Non-pigmented ciliary epithelial cell (primary cell): ENCODE results near the gene DIP2C.
"Not testable (repeated sequence)": the region's sequence is repeated elsewhere in the genome, so short reads cannot be mapped to it uniquely, and the experiment has no call there.

Experiments used
- DNase-seq: peaks from one replicate; pipeline ENCODE4 v3.0.0-alpha.2; 2010; ENCODE audit warnings: low read depth

Gene DIP2C

DNA sequence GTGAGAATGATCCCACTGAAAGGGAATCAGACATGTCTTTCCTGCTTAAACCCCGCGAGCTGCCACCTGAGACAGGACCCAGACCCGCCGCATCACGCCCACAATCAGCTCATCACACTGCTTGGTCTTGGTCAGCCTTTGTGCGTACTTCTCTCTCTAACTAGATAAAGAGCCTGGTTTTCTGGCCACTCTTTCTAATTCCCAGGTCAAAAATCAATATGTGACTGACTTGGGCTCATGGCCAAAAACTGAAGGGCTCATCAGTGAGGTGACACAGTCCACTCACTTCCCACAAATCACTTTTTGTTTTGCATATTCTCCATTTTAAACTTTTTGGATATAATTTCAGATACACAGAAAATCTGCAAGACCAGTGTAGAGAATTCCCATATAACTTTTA, 247.3 kb downstream of the DIP2C start:
- DNase-seq = no peak

DNA sequence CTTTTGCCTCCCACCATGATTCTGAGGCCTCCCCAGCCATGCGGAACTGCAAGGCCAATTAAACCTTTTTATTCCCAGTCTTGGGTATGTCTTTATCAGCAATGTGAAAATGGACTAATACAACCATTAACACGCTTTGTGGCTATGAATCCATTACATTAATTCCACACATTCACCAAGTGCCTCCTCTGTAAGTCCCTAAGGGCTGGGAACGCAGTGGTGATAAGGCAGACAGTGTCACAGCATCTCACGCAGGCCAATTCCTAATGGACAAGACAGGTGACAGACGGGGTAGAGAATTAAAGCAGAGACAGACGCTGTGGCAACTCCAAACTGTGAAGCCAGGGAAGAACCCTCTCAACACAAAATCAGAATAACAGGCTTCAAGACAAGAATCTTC, 247.8 kb downstream of the DIP2C start:
- DNase-seq = no peak

DNA sequence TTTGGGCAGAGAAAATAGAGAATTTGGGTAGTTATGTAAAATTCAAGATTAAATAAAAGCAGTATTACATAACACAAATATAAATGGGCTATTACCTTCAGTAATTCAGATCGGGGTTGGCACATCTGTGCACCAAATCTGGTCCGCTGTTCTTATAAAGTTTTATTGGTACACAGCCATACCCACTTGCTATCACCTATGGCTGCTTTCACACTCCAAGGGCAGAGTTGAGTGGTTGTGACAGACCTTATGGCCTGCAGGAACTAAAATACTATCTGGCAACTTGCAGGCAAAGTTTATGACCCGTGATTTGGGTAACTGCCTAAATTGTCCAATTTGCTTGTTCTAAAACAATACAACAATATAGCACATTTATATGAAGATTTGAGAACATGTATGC, 249.3 kb downstream of the DIP2C start:
- DNase-seq = no peak

DNA sequence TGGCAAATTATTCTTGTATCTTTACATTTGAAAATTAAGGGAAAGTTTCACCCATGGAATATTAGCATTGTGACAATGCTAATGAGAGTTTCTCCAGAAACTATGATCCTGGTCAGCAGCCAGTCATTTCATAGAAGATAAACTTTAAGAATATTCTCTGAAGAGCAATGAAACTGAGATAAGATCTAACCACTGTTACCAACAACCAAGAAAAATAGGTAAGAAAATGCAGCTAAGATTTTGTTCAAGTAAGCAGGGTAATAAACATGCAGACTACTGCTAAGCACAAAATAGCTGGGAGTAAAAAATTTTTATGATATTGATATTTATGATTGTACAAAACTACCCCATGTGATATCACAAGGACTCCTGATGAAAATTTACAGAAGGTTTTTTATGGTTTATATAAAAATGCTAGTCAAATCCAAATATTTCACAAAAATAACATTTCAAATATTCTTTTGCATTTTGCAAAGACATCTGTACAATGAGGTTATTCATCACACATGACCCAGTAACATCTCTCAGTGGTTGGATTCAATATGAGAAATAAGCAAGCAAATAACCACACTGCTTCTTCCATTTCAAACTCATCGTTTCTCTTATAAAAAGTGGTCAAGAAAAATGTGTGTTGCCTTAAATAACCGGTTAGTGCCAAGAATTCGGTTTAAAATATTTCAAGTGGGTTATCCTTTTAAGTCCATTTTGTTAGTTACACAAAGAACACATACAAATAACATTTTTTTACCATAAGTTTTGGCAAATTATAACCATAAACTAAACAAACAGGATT, 251.6 kb downstream of the DIP2C start:
- DNase-seq = no peak

DNA sequence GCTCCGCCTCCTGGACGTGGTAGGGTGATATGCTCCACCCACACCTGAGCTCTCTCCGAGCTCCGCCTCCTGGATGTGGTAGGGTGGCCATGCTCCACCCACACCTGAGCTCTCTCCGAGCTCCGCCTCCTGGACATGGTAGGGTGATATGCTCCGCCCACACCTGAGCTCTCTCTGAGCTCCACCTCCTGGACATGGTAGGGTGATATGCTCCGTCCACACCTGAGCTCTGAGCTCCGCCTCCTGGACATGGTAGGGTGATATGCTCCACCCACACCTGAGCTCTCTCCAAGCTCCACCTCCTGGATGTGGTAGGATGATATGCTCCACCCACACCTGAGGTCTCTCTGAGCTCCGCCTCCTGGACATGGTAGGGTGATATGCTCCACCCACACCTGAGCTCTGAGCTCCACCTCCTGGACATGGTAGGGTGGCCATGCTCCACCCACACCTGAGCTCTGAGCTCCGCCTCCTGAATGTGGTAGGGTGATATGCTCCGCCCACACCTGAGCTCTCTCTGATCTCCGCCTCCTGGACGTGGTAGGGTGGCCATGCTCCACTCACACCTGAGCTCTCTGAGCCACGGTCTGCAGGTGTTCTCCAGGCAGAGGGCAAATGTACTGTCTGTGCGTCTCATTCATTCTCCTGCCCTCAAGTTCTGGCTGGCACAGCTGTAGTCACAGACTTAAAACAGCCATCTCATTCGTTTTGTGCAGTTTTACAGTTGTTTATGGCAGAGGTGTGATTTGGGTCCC, 252.4 kb downstream of the DIP2C start:
- no peak for DNase-seq

DNA sequence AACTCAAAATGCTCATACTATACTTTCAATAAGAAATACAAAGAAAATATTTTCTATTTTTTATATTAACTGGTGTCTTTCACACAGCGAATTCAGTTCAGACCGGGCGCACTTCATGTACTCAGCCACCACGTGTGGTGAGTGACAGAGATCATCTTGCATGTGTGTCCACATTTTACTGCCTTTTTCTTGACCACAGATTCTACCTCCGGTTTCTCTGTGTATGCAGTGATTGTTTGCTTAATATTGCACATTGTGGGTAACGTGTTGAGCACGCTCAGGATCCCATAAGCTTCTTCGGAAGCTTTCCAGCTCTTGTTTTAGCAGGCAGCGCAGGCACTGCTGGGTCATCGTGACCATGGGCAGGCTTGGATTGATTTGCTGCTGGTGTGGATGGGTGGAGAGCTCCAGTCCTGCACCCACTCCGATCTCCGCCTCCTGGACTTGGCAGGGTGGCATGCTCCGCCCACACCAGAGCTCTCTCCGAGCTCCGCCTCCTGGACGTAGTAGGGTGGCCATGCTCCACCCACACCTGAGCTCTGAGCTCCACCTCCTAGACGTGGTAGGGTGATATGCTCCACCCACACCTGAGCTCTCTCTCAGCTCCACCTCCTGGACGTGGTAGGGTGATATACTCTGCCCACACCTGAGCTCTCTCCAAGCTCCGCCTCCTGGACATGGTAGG, 253.3 kb downstream of the DIP2C start:
- no peak for DNase-seq

DNA sequence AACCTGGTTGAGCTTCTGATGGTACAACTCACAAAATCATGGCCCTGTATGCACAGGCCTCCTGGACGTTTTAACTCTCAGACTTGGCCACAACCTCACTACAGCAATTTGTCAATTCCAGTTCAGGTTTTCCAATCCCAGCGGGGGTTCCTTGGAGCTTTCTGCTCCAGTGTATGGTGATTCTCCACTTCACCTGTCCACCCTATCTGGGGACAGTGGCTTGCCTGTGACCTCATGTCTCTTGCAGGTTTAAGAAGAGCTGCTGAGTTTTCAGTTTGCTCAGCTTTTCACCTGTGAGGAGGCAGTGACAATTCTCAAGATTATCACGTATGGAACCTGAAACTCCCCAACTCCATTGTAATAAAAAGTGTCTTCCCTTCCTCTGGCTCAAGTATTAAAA, 254.1 kb downstream of the DIP2C start:
- DNase-seq = no peak

DNA sequence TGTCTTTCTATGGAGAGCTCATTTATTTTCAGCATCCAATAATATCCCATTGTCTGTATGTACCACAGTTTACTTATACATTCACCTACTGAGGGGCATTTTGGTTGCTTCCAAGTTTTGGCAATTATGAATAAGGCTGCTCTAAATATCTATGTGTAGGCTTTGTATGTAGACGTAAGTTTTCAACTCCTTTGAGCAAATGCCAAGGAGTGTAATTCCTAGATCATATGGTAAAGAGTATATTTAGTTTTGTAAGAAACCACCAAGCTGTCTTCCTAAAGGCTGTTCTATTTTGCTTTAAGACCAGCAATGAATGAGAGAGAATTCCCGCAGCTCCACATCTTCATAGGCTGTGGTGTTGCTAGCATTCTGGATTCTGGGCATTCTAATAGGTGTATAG, 259.8 kb downstream of the DIP2C start:
- no peak for DNase-seq

DNA sequence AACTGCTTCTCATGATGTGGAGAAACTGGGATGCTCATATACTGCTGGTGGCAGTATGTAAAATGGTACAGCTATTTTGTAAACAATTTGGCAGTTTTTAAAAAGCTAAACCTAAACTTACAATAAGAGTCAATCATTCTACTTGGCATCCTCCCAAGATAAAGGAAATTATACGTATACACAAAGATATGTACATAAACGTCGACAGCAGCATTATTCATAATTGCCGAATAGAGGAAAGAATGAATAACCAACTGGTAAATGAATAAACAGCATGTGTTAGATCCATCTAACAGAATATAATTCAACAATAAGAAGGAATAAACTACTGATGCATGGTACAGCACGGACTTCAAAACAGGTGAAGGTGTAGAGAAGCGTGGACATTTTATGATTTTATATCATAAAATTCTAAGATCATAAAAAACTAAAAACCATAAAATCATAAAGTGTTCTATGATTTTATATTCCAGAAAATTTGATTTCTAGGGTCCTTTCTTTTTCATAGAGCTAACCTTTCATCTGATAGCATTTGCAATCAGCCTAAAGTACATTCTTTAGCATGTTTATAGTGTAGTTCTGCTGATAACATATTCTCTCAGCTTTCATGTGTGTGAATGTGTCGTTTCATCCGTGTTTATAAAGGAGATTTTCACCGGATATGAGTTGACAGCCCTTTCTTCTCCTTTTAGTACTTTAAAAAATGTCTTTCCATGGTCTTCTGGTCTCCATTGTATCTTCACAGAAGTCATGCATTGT, 261.5 kb downstream of the DIP2C start:
- DNase-seq = no peak

DNA sequence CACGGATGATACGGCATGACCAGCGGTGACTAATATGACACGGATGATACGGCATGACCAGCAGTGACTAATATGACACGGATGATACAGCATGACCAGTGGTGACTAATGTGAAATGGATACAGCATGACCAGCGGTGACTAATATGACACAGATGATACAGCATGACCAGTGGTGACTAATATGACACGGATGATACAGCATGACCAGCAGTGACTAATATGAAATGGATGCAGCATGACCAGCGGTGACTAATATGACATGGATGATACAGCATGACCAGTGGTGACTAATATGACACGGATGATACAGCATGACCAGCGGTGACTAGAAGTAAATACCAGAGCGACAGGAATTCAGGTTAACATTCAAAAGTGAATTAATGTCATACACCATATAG, 264.1 kb downstream of the DIP2C start:
- not testable (repeated sequence) for DNase-seq

DNA sequence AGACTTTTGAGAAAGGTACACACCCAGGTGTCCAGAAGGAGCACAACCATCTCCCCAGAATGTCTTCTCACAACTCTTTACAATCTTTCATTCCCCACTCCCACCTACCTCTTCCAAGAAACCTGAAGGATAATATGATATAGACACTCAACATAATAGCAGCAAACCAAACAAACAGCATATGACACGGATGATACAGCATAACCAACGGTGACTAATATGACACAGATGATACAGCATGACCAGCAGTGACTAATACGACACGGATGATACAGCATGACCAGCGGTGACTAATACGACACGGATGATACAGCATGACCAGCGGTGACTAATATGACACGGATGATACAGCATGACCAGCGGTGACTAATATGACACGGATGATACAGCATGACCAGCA, 264.7 kb downstream of the DIP2C start:
- not testable (repeated sequence) for DNase-seq

DNA sequence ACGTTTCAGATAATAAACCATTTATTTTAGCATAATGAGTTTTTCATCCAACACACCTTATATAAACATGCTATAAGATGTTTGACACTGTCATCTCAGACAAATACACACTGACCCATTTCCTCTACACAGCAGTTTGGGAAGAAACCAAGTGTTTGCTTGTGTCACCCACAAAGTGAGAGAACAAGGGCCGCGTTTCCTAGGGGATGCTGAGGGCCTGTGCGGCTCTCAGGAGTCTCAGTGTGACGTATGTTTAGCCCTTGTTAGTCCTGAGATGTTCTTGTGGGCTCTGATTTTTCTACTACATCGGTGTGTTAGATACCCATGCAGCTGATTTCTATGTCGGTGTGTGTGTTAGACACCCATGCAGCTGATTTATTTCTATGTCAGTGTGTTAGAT, 266.3 kb downstream of the DIP2C start:
- DNase-seq = no peak

DNA sequence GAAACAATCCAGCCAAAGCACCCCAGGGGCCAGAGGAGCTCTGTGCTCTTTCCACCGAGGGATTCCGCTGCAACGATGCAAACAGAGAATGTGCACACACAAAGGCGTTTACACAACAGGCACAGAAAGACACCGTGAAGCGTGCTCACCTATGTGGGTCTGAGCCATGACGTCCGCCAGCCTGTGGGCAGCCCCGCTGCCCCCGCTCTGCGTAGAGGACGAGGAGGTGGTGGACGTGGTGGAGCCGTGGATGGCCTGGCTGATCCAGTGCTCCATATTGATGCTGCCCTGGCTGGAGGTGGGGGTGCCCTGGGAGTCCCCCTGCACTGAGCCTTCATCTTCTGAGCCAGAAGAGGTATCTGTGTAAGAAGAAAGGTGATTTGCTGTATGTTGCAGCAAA, 266.8 kb downstream of the DIP2C start:
- no peak for DNase-seq

DNA sequence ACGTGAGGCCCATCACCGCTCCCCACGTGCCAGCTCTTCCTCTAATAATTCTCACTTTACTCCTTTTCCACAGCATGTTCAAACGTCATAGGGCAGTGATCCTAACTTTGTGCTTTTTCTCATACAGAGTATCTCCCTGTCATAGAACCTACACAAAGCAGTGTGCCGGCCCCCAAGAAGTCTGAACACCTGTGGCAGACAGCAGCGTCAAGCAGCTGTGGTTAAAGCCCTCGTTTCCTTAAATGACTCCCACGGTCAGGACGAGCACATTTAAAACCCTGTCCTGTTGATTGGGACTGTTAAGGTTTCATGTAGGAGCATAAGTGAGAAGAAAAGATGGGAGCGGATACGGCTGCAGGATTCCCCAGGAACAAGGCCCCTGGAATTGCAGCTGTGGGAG, 267.2 kb downstream of the DIP2C start:
- no peak for DNase-seq

DNA sequence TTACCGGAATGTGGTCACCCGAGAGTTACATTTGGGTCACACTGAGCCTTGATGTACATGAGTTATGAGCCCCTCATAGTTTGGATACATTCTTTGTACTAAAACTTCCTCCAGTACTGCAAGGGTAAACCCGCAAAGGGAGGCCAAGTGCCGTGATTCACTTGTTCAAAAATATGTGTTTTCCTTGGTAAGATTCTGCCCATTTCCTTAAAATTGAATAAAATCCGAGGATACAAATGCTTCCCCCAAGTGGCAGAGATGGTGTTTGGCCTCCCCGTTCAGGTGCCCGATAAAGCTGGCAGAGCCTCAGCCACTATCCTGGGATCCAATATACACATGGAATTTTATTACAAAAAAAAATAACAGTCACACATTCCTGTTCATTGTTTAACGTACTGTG, 268.3 kb downstream of the DIP2C start:
- no peak for DNase-seq

DNA sequence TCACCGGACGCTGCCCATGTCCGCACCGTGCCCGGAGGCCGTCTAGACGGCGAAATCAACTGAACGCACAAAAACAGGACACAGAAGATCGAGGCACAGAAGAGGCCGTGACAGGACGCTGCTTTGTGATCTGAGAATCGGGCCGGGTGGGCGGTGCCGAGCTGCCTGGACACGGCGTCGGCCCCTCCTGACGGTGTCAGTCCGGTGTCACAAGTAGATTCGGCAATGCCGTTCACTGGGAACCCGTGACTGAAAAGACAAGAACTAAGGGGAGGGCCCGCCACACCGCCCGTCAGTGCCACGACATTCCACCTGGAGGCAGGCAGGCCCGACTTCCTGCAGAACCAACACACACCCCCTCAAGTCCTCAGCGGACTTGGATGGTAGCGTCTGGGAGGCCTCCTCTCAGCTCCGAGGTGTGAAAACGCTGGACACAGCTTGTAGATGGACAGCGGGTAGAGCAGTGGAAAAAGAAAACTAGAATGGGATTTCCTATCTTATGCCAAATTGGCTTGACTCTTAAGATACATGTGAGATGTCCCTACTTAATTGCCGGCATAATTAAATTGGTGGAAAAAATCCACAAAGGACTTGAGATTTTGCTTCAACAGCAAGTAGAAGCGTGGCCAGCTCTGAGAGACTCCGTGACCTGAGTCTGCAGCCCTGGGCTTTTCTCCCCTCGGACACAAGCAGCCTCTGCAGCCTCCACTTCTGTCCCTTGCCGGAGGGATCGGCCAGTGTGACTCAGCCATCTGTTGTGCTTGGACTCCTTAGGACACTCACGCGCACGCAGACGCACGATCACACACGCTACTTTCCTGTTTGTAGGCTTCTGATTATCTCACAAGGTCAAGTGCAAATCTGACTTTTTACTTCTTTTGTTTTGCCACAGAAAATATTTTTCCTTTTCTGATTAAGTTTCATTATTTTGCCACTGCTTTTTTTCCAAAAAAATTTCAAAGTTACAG, 269.0 kb downstream of the DIP2C start:
- DNase-seq = no peak

DNA sequence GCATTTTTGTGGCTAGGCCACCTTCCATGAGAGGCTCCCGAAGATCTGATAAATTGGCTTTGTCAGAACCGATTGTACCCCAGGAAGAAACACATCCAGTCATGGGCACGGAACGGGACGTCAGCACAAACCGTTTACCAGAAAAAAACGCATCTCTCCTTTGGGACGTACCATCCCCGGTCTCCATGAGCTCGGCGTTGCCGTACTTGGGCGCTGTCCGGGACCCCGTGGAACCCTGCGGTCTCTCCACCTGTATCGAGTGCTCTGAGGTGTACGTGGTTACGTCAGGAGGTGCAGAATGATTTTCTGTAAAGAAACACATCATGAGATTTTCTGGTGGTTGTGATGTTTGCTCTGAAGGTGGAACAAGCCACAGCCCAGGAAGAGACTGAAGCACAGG, 270.6 kb downstream of the DIP2C start:
- DNase-seq = no peak

DNA sequence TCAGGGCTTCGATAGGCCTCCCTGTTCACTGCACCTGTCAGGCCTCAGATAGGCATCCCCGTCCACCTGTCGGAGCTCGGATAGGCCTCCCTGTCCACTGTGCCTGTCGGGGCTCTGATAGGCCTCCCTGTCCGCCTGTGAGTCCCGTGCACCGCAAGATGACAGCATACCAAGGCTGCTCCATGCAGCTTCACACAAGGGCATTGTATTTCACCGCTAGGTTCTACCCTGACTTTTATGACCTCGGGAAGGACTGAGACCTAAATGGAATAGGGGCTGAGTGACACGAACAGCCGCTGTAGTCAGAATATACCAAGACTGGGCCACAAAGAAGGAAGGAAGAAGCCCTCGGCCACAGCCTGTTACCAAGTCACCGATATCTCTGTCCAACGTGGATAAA, 271.2 kb downstream of the DIP2C start:
- DNase-seq = no peak

DNA sequence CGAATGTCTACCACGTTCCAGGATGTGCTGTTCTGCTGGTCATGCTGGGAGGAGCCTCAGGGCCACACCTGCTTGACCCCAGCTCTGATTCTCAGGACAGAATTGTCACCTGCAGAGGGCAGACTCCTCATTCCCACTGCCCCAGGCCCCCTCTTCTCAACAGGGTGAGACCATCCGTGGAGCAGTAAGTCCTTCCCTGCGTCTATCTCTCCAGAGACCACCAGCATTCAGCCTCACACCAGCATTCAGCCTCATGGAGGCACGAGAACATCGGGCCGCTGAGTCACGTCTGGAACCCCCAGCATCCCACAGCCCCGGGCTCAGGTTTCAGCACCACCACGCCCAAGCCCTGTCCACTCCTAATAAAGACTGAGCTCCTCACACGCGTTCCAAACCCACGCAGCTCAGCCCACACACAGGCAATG, 273.4 kb downstream of the DIP2C start:
- no peak for DNase-seq

DNA sequence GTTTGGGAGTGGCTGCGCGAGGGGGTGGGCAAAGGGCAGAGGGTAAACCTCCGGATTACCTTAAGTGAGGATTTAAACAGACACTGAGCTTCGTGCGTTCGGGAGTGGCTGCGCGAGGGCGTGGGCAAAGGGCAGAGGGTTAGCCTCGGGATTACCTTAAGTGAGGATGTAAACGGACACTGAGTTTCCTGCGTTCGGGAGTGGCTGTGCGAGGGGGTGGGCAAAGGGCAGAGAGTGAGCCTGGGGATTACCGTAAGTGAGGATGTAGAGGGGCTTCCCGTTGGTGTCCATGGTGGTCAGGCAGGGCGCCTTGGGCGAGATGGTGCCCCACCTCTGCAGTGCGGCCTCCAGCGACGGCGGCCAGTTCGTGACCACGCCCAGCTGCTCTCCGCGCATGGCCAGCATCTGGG, 275.8 kb downstream of the DIP2C start:
- DNase-seq = no peak

DNA sequence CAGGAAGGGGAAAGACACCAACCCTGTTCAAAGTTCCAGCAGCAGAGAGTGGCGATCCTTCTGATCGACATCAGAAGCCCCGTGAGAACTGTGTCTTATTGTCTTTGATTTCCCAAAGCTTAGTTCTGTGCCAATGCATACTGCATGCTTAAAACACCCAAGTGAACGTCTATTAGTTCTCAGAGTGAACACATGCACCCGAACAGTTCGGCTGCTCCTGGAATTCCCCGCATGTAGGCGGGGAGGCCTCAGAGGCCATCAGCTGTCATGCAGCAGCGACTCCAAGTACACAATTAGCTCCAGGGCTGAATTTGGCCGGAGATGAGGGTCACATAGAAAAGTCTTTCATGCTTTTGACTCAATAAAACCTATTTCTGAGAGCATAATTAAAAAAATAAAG, 277.4 kb downstream of the DIP2C start:
- DNase-seq = no peak
